ENCODE results near the gene MIB2. TPM values are rescaled to one million over a fixed set of nuclear protein-coding genes. Genes with fewer than 3 reads are reported as not detected.
"Not testable (repeated sequence)": the region's sequence is repeated elsewhere in the genome, so short reads cannot be mapped to it uniquely, and the experiment has no call there.

MIB2 gene
- total and polyA plus RNA-seq, 10 of the 15 experiments (the other 5 are each of a cell fraction or from before 2014, with no cell fraction given): 0.42 to 26.8 (median 10.9) TPM; not detected in 1

- intact Hi-C loops (cut with micrococcal nuclease; ENCODE audit: unreplicated experiment); H3K27me3 ChIP-seq (replicated peaks in 1 of 2; ENCODE audit: control insufficient read depth in 2 of 2, insufficient read depth in 2 of 2, low read length in 1 of 2); DNase-seq (ENCODE audit: low read depth, low spot score); ATAC-seq; H3K4me2 ChIP-seq (ENCODE audit: control insufficient read depth, insufficient read depth); H3K4me1 ChIP-seq (ENCODE audit: control insufficient read depth, insufficient read depth, low read length); H3K4me3 ChIP-seq; FAIRE-seq; RAD21 ChIA-PET (ENCODE audit: unreplicated experiment); H2AFZ ChIP-seq (ENCODE audit: control insufficient read depth, low read depth, low read length); in situ Hi-C loops (cut with MboI); BruUV-seq (replicated peaks); H3K27ac ChIP-seq (ENCODE audit: control insufficient read depth, insufficient read depth); CTCF ChIA-PET; H3K9me3 ChIP-seq (replicated peaks; ENCODE audit: control insufficient read depth, insufficient read depth, low read length); H3K9ac ChIP-seq (ENCODE audit: control insufficient read depth, insufficient read depth, low read length); SMC1A ChIA-PET (ENCODE audit: uncharacterized antibody, unreplicated experiment); H3K36me3 ChIP-seq (ENCODE audit: control insufficient read depth in 2 of 2, insufficient read depth in 2 of 2, low read length in 1 of 2); POLR2A ChIA-PET; H4K20me1 ChIP-seq (ENCODE audit: control insufficient read depth, insufficient read depth); H3K79me2 ChIP-seq (ENCODE audit: control insufficient read depth, insufficient read depth, low read length): not testable (repeated sequence)
- 85% methylated on average over 14 of the region's 15 CpGs for WGBS (ENCODE audit: insufficient coverage, insufficient replicate concordance, low lambda C conversion rate, missing lambda C conversion rate)
Observed at GRCh38 chr1:1662830-1663560, 47.7 kb downstream of the MIB2 start.

- RAD21 ChIA-PET (ENCODE audit: unreplicated experiment): not testable (repeated sequence)
Observed at GRCh38 chr1:1664318-1664717, 49.0 kb downstream of the MIB2 start.

More at GRCh38 chr1:1664318-1664717, 49.0 kb downstream of the MIB2 start:
- BruUV-seq (replicated peaks); SMC1A ChIA-PET (ENCODE audit: uncharacterized antibody, unreplicated experiment); H3K27ac ChIP-seq (ENCODE audit: control insufficient read depth, insufficient read depth); H3K79me2 ChIP-seq (ENCODE audit: control insufficient read depth, insufficient read depth, low read length); H3K4me2 ChIP-seq (ENCODE audit: control insufficient read depth, insufficient read depth); FAIRE-seq; H4K20me1 ChIP-seq (ENCODE audit: control insufficient read depth, insufficient read depth); H3K4me3 ChIP-seq; DNase-seq (ENCODE audit: low read depth, low spot score); H3K36me3 ChIP-seq (ENCODE audit: control insufficient read depth in 2 of 2, insufficient read depth in 2 of 2, low read length in 1 of 2); H3K9ac ChIP-seq (ENCODE audit: control insufficient read depth, insufficient read depth, low read length); H2AFZ ChIP-seq (ENCODE audit: control insufficient read depth, low read depth, low read length); in situ Hi-C loops (cut with MboI); H3K4me1 ChIP-seq (ENCODE audit: control insufficient read depth, insufficient read depth, low read length); intact Hi-C loops (cut with micrococcal nuclease; ENCODE audit: unreplicated experiment); H3K27me3 ChIP-seq (replicated peaks in 1 of 2; ENCODE audit: control insufficient read depth in 2 of 2, insufficient read depth in 2 of 2, low read length in 1 of 2); H3K9me3 ChIP-seq (replicated peaks; ENCODE audit: control insufficient read depth, insufficient read depth, low read length); ATAC-seq: not testable (repeated sequence)
- ChIA-PET POLR2A (interaction anchor here (0.5 kb wide), 1 partner anchor 239 kb away, joined by 11 read pairs; no protein-coding TSS in a partner anchor), CTCF (interaction anchor here (2.3 kb wide), 1 partner anchor 14 kb away, joined by 13 read pairs; no protein-coding TSS in a partner anchor)
- 67% methylated on average over 5 of the region's 11 CpGs for WGBS (ENCODE audit: insufficient coverage, insufficient replicate concordance, low lambda C conversion rate, missing lambda C conversion rate)
